HCT116 (cell line): ENCODE measurements around the gene PRR9.

Experiments used
- CTCF ChIP-seq, 3 experiments: fragments of 200-600 bp in 1 of 3; sonication (generic) in 1 of 3; IDR thresholded peaks in 2 of 3; conservative IDR thresholded peaks in 1 of 3; 2 replicates each; pipeline ENCODE4 v1.5.1; 2012 to 2017; ENCODE audit warnings: low read depth in 2 of 3, low read length in 2 of 3, antibody characterized with exemption in 1 of 3, borderline replicate concordance in 1 of 3, control low read depth in 1 of 3, mild to moderate bottlenecking in 1 of 3, mixed read lengths in 1 of 3, mixed run types in 1 of 3, moderate library complexity in 1 of 3; ENCODE audit not compliant: insufficient read depth in 1 of 3
- EZH2 ChIP-seq: fragments of 200-600 bp; sonication (generic); IDR thresholded peaks from 2 replicates; pipeline ENCODE4 v1.6.1; 2017; ENCODE audit warnings: antibody characterized with exemption, mixed run types
- POLR2A ChIP-seq: IDR thresholded peaks from 2 replicates; pipeline ENCODE4 v1.7.0; 2011; ENCODE audit warnings: borderline replicate concordance; ENCODE audit not compliant: insufficient read depth, insufficient read length; ENCODE audit errors: extremely low read depth

- TF ChIP-seq CTCF (IDR thresholded peaks at IDR 0.05 in 2 of 3, conservative IDR thresholded peaks at IDR 0.05 in 1 of 3; ENCODE audit: borderline replicate concordance in 1 of 3, insufficient read depth in 1 of 3, low read depth in 2 of 3, low read length in 2 of 3) (no peak), POLR2A (no peak), EZH2 (no peak)
Measured at GRCh38 chr1:153253693-153254092, 36.3 kb downstream of the PRR9 start.
